ENCODE measurements around the gene GHRH.

Gene GHRH

GRCh38 chr20:37262505-37262904 lies 891 bp upstream of the GHRH start:
- DNase-seq (ENCODE audit: low spot score), result no peak

- DNase-seq (ENCODE audit: low spot score), result no peak
Observed at GRCh38 chr20:37260923-37261322, 691 bp downstream of the GHRH start.

- no peak for DNase-seq (ENCODE audit: low spot score)
Observed at GRCh38 chr20:37259865-37260264, 1.7 kb downstream of the GHRH start.

- DNase-seq (ENCODE audit: low spot score), result no peak
Observed at GRCh38 chr20:37259031-37259430, 2.6 kb downstream of the GHRH start.

GRCh38 chr20:37257988-37258387 lies 3.6 kb downstream of the GHRH start:
- no peak for DNase-seq (ENCODE audit: low spot score)

GRCh38 chr20:37257530-37257929 lies 4.1 kb downstream of the GHRH start:
- DNase-seq (ENCODE audit: low spot score), result no peak

GRCh38 chr20:37256286-37256685 lies 5.3 kb downstream of the GHRH start:
- DNase-seq (ENCODE audit: low spot score), result no peak

GRCh38 chr20:37254114-37254878 lies 7.3 kb downstream of the GHRH start:
- no peak for DNase-seq (ENCODE audit: low spot score)

- no peak for DNase-seq (ENCODE audit: low spot score)
Observed at GRCh38 chr20:37253087-37253486, 8.5 kb downstream of the GHRH start.

- DNase-seq (ENCODE audit: low spot score), result no peak
Observed at GRCh38 chr20:37251825-37252477, 9.7 kb downstream of the GHRH start.

GRCh38 chr20:37249304-37249703 lies 12.3 kb downstream of the GHRH start:
- DNase-seq (ENCODE audit: low spot score), result no peak

- no peak for DNase-seq (ENCODE audit: low spot score)
Observed at GRCh38 chr20:37247547-37247946, 14.1 kb downstream of the GHRH start.

- no peak for DNase-seq (ENCODE audit: low spot score)
Observed at GRCh38 chr20:37246736-37247135, 14.9 kb downstream of the GHRH start.

GRCh38 chr20:37245216-37246150 lies 16.1 kb downstream of the GHRH start:
- DNase-seq (ENCODE audit: low spot score), result no peak

GRCh38 chr20:37244572-37244957 lies 17.0 kb downstream of the GHRH start:
- no peak for DNase-seq (ENCODE audit: low spot score)

- DNase-seq (ENCODE audit: low spot score), result no peak
Observed at GRCh38 chr20:37243937-37244571, 17.6 kb downstream of the GHRH start.

- DNase-seq (ENCODE audit: low spot score), result no peak
Observed at GRCh38 chr20:37243076-37243936, 18.3 kb downstream of the GHRH start.

- no peak for DNase-seq (ENCODE audit: low spot score)
Observed at GRCh38 chr20:37242503-37242902, 19.1 kb downstream of the GHRH start.

GRCh38 chr20:37240337-37241067 lies 21.1 kb downstream of the GHRH start:
- no peak for DNase-seq (ENCODE audit: low spot score)

- no peak for DNase-seq (ENCODE audit: low spot score)
Observed at GRCh38 chr20:37238935-37239451, 22.6 kb downstream of the GHRH start.
